Panc1 (cell line): ENCODE data around the gene PML.
"Not testable (repeated sequence)": the region's sequence is repeated elsewhere in the genome, so short reads cannot be mapped to it uniquely, and the experiment has no call there.

Experiments used
- POLR2AphosphoS5 ChIP-seq: IDR thresholded peaks from 2 replicates; pipeline ENCODE4 v1.6.1; 2012; ENCODE audit warnings: mild to moderate bottlenecking, low read depth, low read length, moderate library complexity
- TCF7L2 ChIP-seq: IDR thresholded peaks from 2 replicates; pipeline ENCODE4 v1.6.1; 2011; ENCODE audit warnings: mild to moderate bottlenecking, low read depth, low read length, inconsistent platforms
- TF ChIP-seq, protein P1 (sequence below): fragments of 450-650 bp; IDR thresholded peaks from 2 replicates; pipeline ENCODE4 v1.5.1; 2017; ENCODE audit warnings: mild to moderate bottlenecking
- TF ChIP-seq, protein P2 (sequence below), 2 experiments: IDR thresholded peaks; 2 replicates each; pipeline ENCODE4 v1.6.1; 2011 to 2012; ENCODE audit warnings: low read depth in 2 of 2, control low read depth in 1 of 2, low read length in 1 of 2, mild to moderate bottlenecking in 1 of 2, moderate library complexity in 1 of 2; ENCODE audit not compliant: insufficient read depth in 1 of 2

DNA sequence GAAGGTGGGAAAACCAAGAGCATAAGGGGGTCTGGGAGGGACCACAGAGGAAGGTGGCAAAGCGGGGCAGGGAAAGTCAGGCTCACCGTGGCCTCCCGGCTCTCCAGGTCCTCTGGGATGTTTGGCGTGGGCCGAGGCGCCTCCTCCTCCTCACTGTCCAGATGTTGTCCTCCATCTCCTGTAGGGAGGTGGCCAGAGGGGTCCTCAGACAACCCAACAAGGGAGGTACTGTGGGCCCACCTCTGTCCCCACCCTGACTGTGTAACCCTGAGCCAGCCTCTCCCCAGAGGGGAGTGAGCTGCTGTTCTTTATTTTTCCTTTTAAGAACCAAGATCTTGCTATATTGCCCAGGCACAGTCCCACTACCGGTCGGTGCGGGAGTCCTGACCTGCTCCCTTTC lies 77.6 kb downstream of the PML start:
- TF ChIP-seq, protein P1, sequence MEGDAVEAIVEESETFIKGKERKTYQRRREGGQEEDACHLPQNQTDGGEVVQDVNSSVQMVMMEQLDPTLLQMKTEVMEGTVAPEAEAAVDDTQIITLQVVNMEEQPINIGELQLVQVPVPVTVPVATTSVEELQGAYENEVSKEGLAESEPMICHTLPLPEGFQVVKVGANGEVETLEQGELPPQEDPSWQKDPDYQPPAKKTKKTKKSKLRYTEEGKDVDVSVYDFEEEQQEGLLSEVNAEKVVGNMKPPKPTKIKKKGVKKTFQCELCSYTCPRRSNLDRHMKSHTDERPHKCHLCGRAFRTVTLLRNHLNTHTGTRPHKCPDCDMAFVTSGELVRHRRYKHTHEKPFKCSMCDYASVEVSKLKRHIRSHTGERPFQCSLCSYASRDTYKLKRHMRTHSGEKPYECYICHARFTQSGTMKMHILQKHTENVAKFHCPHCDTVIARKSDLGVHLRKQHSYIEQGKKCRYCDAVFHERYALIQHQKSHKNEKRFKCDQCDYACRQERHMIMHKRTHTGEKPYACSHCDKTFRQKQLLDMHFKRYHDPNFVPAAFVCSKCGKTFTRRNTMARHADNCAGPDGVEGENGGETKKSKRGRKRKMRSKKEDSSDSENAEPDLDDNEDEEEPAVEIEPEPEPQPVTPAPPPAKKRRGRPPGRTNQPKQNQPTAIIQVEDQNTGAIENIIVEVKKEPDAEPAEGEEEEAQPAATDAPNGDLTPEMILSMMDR: not testable (repeated sequence)
- TF ChIP-seq POLR2AphosphoS5, TCF7L2: not testable (repeated sequence)
- TF ChIP-seq, protein P2, sequence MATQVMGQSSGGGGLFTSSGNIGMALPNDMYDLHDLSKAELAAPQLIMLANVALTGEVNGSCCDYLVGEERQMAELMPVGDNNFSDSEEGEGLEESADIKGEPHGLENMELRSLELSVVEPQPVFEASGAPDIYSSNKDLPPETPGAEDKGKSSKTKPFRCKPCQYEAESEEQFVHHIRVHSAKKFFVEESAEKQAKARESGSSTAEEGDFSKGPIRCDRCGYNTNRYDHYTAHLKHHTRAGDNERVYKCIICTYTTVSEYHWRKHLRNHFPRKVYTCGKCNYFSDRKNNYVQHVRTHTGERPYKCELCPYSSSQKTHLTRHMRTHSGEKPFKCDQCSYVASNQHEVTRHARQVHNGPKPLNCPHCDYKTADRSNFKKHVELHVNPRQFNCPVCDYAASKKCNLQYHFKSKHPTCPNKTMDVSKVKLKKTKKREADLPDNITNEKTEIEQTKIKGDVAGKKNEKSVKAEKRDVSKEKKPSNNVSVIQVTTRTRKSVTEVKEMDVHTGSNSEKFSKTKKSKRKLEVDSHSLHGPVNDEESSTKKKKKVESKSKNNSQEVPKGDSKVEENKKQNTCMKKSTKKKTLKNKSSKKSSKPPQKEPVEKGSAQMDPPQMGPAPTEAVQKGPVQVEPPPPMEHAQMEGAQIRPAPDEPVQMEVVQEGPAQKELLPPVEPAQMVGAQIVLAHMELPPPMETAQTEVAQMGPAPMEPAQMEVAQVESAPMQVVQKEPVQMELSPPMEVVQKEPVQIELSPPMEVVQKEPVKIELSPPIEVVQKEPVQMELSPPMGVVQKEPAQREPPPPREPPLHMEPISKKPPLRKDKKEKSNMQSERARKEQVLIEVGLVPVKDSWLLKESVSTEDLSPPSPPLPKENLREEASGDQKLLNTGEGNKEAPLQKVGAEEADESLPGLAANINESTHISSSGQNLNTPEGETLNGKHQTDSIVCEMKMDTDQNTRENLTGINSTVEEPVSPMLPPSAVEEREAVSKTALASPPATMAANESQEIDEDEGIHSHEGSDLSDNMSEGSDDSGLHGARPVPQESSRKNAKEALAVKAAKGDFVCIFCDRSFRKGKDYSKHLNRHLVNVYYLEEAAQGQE (IDR thresholded peaks at IDR 0.05; ENCODE audit: insufficient read depth in 1 of 2, low read depth in 2 of 2, low read length in 1 of 2): not testable (repeated sequence)
